NCI-H2081 (cell line): ENCODE data around the gene CDC42EP4.

ENCODE experiments used
- DNase-seq, 2 experiments: peaks; one replicate each; lab custom pipeline; 2025; lab: John Stamatoyannopoulos, UW

CDC42EP4 gene

DNA sequence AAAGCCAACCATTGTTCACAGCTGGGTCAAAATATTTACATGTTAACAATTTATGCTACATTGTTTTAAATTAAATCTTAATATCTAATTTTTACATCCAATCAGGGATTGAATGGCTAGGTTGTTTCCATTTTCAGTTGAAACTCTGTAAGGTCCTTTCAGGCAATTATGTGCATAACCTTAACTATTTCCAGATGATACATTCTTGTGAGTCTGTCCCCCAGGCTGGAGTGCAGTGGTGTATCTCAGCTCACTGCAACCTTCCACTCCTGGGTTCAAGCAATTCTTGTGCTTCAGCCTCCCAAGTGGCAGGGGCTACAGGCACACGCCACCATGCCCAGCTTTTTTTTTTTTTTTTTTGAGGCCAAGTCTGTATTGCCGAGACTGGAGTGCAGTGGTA lies 10.4 kb downstream of the CDC42EP4 start:
- no peak for DNase-seq

DNA sequence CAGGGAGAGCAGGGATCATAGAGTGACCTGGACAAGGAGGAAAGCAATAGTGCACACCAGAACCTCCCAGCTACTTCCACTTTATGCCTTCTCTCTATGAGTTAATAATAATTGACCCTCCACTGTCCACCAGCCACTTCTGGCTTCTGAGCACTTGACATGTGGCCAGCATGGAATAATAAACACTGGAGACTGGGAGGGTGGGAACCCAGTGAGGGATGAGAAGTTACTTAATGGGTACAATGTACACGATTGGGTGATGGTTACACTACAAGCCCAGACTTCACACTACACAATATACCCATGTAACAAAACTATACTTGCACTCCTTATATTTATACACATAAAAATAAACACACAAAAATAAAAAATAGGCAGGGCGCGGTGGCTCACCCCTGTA lies 11.4 kb downstream of the CDC42EP4 start:
- no peak for DNase-seq

- no peak for DNase-seq
Observed at GRCh38 chr17:73297934-73298861, 13.6 kb downstream of the CDC42EP4 start.

- DNase-seq: no peak
Observed at GRCh38 chr17:73293480-73293911, 18.3 kb downstream of the CDC42EP4 start.

GRCh38 chr17:73293031-73293430 lies 18.8 kb downstream of the CDC42EP4 start:
- DNase-seq: no peak

- no peak for DNase-seq
Observed at GRCh38 chr17:73292031-73292531, 19.7 kb downstream of the CDC42EP4 start.

DNA sequence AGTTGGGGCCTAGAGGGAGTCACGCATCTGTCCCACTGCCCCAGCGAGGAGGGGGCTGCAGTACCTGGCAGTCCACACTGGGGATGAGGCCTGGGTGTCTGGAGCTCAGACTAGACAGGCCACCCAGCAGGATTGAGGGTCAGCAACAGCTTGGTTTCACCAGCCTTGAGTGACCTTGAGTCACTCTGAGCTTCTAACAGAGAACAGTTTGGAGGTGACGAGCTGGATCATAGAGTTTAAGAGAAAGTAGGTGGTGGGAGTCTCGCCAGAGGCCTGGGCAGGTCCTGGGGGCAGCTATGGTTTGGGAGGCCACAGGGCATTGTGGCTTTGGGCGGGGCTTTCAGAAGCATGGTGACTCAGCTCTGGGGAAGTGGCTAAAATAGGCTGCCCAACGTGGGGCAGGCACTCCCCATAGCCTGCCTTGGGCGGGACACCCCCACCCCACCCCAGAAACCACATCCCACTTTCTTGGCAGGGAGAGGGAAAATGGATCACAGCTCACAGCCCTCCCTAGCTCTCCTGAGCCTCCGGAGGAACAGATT lies 20.5 kb downstream of the CDC42EP4 start:
- DNase-seq: no peak

DNA sequence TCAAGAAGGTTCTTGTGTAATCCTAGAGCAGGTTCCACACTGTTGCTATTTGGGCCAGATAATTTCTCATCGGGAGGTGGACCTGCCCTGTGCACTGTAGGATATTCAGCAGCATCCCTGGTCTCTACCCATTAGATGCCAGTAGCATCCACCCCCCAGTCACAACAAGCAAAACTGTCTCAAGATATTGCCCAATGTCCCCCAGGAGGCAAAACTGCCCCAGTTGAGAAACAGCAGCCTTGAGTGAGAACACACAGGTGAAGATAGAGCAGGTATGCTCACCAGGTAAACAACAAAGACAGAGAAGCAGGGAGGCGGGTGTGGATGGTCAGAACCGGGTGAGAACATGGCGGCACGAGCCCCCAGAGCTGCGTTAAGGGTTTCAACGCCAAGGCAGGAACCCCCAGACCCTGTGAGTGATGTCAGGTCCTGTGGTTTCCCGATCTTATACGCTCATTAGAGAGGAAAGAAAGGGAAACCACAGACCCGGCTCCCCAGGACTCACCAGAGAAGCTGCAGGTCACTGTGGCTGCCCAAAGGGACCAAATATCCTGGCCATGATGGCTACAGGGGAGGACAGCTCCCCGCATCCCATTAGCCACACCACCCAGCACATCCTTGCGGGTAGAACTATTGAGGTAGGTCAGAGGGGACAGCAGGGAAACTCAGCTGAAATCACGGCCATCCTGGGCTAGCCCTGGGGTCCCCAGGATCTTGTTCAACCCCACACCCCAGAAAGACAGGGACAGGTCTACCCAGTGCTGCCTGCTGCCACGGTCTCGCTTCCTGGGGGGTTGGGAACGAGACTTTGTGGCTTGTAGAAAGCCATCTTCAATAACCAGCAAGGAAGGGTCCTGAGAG lies 21.2 kb downstream of the CDC42EP4 start:
- no peak for DNase-seq

DNA sequence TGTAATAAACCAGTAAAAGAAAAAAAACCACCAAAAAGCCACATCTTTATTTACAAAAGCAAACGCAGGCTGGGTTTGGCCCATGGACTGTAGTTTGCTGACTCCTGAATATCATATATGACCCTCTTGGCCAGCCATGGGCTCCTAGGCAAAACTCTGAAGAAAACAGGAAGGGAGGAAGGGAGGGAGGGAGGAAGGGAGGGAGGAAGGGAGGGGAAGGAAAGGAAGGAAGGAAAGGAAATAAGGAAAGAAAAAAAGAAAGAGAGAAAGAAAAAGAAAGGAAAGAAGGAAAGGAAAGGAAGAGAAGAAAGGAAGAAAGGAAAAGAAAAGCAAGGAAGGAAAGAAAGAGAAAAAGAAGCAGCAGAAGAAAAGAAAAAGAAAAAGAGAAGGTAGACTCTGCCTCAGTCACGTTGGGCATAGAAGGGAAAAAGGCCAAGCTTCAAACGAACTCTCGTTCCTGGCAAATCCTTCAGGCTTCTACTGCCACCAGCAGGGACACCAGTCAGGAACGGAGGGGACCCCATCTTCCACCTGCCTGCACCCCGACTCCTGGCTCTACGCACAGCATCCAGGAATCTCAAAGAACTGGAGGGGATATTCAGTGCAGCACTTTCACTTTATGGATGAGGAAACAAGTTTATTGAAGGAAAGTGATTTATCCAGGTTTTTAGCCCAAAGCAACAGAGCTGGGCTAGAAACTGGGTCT lies 22.1 kb downstream of the CDC42EP4 start:
- no peak for DNase-seq

GRCh38 chr17:73288534-73289302 lies 23.1 kb downstream of the CDC42EP4 start:
- no peak for DNase-seq

GRCh38 chr17:73286863-73287296 lies 24.9 kb downstream of the CDC42EP4 start:
- DNase-seq: peak in 1 of 2 experiments; percentile 38

GRCh38 chr17:73285916-73286862 lies 25.6 kb downstream of the CDC42EP4 start:
- DNase-seq: no peak

GRCh38 chr17:73285603-73285908 lies 26.2 kb downstream of the CDC42EP4 start:
- DNase-seq: no peak

DNA sequence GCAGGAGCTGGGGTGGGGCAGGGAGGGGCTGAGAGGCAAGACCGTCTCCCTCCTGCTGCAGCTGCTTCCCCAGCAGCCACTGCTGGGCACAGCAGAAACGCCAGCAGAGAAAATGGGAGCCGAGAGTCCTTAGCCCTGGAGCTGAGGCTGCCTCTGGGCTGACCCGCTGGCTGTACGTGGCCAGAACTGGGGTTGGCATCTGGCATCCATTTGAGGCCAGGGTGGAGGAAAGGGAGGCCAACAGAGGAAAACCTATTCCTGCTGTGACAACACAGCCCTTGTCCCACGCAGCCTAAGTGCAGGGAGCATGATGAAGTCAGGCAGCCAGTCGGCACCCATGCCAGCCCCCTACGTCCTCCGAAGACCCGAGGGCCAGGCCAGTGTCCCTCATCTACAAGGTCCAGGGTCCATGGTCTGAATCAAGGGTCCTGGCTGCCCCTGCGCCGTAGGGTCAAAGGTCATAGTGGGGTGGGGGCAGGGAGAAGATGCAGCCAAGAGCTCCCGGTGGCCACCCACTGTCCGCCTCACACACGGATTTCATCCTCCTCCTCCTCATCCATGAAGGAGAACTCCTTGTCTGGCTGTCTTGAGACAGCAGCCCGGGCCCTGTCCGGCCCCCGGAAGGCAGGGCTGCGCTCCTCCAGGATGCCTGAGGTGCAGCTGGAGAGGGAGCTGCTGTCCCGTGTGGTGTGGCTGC lies 26.7 kb downstream of the CDC42EP4 start:
- no peak for DNase-seq

DNA sequence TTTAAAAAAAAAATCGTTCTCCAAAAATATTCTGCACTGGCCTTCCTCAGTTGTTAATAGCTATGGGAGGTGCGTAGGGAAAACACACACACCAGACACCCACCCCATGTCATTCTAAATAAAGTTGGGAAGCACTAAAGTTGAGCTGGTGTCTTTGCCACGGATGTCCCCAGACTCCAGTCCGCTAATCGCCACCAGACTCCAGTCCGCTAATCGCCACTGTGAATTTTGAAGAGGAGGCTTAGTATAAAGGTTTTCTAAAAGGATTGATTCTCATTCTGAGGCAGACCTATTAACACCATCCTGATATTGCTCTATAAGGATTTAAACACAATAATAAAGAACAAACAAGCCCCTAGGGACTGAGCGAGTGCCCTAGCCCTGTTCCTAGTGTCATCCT lies 27.4 kb downstream of the CDC42EP4 start:
- DNase-seq: no peak

- DNase-seq: no peak
Observed at GRCh38 chr17:73283841-73284282, 27.9 kb downstream of the CDC42EP4 start.

DNA sequence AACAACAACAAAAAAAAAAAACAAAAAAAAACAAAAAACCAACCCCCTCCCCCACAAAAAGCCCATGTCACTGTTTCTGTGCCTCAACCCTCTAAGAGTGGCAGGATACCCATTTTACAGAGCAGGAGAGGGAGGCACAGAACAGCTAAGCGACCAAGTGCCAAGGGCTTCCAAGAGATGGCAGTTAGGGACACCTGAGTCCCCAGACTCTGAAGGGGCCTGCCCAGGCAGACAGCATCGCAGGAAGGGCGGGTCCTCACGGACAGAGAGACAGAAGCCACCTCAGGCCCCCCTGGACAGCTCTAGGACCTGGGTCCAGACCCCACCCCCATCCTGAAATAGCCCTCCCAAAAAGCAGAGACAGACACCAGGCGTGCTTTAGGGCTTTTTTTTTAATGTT lies 28.6 kb downstream of the CDC42EP4 start:
- no peak for DNase-seq

DNA sequence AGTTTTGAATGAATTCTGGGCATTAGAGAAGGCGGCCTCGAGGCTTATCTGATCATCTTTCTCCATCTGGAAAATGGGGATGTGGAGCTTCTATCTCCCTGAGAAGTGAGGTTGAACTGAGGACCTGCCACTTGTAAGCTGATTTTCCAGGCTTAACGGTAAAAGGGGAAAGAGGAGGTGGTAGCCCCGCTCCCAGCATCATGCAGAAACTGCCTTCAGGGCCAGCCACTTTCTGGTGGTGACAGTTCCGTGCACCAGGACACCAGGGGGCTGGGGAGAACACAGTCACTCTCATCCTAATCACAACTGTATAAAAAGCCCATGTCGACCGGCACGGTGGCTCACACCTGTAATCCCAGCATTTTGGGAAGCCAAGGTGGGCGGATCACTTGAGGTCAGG lies 29.2 kb downstream of the CDC42EP4 start:
- no peak for DNase-seq

DNA sequence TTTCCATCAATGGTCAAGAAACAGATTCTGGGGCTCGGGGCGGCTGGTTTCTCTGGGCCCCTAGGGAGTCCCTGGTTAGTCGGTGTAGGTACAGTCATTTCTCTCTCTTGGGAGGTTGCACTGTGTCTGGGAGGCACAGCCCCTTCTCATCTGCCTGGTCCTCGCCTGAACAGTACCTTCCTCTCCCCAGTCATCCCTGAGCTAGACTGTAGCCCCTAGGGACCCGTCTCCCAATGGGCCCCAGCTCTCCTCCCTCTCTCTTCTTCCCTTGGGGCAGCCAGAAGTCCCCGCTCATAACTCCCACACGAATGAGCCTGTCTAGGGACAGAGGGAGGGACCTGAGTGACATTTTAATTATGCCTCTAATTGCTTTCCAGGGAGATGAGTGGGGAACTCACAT lies 29.9 kb downstream of the CDC42EP4 start:
- DNase-seq: no peak
